Nephron progenitor cell (in vitro differentiated cells): ENCODE measurements around the gene HTT.
A peak's percentile ranks its signal among the peaks of the same experiment; 100 is the strongest.

Experiments
- DNase-seq: peaks from one replicate; pipeline ENCODE4 v3.0.0; 2021
- H3K27ac Mint-ChIP-seq: 2 replicates; pipeline ENCODE4 v1.8.0; 2021; ENCODE audit warnings: mild to moderate bottlenecking, moderate library complexity, mixed read lengths
- H3K27me3 Mint-ChIP-seq: 2 replicates; pipeline ENCODE4 v1.8.0; 2021; ENCODE audit warnings: mild to moderate bottlenecking, low read depth, mixed read lengths; ENCODE audit not compliant: poor library complexity
- H3K36me3 Mint-ChIP-seq: 2 replicates; pipeline ENCODE4 v1.8.0; 2021; ENCODE audit warnings: low read depth, mixed read lengths
- H3K4me1 Mint-ChIP-seq: 2 replicates; pipeline ENCODE4 v1.8.0; 2021; ENCODE audit warnings: mixed read lengths
- H3K4me3 Mint-ChIP-seq: 2 replicates; pipeline ENCODE4 v1.8.0; 2021; ENCODE audit warnings: mild to moderate bottlenecking, moderate library complexity, mixed read lengths
- H3K9me3 Mint-ChIP-seq: 2 replicates; pipeline ENCODE4 v1.8.0; 2021; ENCODE audit warnings: mild to moderate bottlenecking, moderate library complexity, mixed read lengths
- CTCF ChIP-seq: fragments of 200-600 bp; sonication (generic); IDR thresholded peaks from 2 replicates; pipeline ENCODE4 v1.5.0; 2021; ENCODE audit warnings: antibody characterized with exemption

HTT gene

GRCh38 chr4:3112201-3112600 is 37.7 kb downstream of the HTT start:
- H3K4me3 Mint-ChIP-seq, result no peak overlapping the region
- no peak for DNase-seq
- peak overlapping the region; percentile 15 for H3K27ac Mint-ChIP-seq
- no peaks in the 10 kb centered on the region for H3K27me3 Mint-ChIP-seq
- peaks cover 13% of the 10 kb centered on the region for H3K4me1 Mint-ChIP-seq
- no peak for TF ChIP-seq CTCF
- peaks cover 96% of the 10 kb centered on the region for H3K36me3 Mint-ChIP-seq
- no peaks in the 10 kb centered on the region for H3K9me3 Mint-ChIP-seq

- no peaks in the 10 kb centered on the region for H3K27me3 Mint-ChIP-seq
- no peak for DNase-seq
- peaks cover 13% of the 10 kb centered on the region for H3K4me1 Mint-ChIP-seq
- no peak overlapping the region for H3K4me3 Mint-ChIP-seq
- H3K27ac Mint-ChIP-seq, result no peak overlapping the region
- no peak for TF ChIP-seq CTCF
- peaks cover 96% of the 10 kb centered on the region for H3K36me3 Mint-ChIP-seq
- H3K9me3 Mint-ChIP-seq, result no peaks in the 10 kb centered on the region
Observed at GRCh38 chr4:3112609-3113469, 38.4 kb downstream of the HTT start.

GRCh38 chr4:3114377-3114776 is 39.9 kb downstream of the HTT start:
- H3K4me1 Mint-ChIP-seq, result peaks cover 13% of the 10 kb centered on the region
- no peak overlapping the region for H3K4me3 Mint-ChIP-seq
- no peaks in the 10 kb centered on the region for H3K27me3 Mint-ChIP-seq
- TF ChIP-seq CTCF, result no peak
- no peak for DNase-seq
- H3K27ac Mint-ChIP-seq, result no peak overlapping the region
- H3K36me3 Mint-ChIP-seq, result peaks cover 99% of the 10 kb centered on the region
- no peaks in the 10 kb centered on the region for H3K9me3 Mint-ChIP-seq

- H3K9me3 Mint-ChIP-seq, result no peaks in the 10 kb centered on the region
Observed at GRCh38 chr4:3115637-3116270, 41.3 kb downstream of the HTT start.

GRCh38 chr4:3116955-3117354 is 42.5 kb downstream of the HTT start:
- H3K27me3 Mint-ChIP-seq, result no peaks in the 10 kb centered on the region
- peaks cover 94% of the 10 kb centered on the region for H3K36me3 Mint-ChIP-seq
- no peak overlapping the region for H3K27ac Mint-ChIP-seq
- H3K9me3 Mint-ChIP-seq, result no peaks in the 10 kb centered on the region
- no peak for DNase-seq
- H3K4me3 Mint-ChIP-seq, result no peak overlapping the region
- TF ChIP-seq CTCF, result no peak
- H3K4me1 Mint-ChIP-seq, result peaks cover 6% of the 10 kb centered on the region

More at GRCh38 chr4:3115637-3116270, 41.3 kb downstream of the HTT start:
- Mint-ChIP-seq H3K4me3 (no peak overlapping the region), H3K4me1 (peaks cover 13% of the 10 kb centered on the region), H3K27me3 (no peaks in the 10 kb centered on the region), H3K27ac (no peak overlapping the region), H3K36me3 (peaks cover 99% of the 10 kb centered on the region)
- no peak for DNase-seq
- no peak for TF ChIP-seq CTCF
